Measurements from ENCODE around the gene SWAP70.

GRCh38 chr11:9619971-9620370 is 43.9 kb upstream of the SWAP70 start:
- TF ChIP-seq POLR2A (IDR thresholded peaks at IDR 0.05; ENCODE audit: low read length) (no peak), GATA1 (IDR thresholded peaks at IDR 0.05; ENCODE audit: low read depth, low read length) (no peak)

All from erythroblast (primary cell).